Kidney epithelial cell (primary cell): Measurements from ENCODE around the gene BLOC1S1. TPM values are rescaled to one million over a fixed set of nuclear protein-coding genes. Genes with fewer than 3 reads are reported as not detected.

Experiments
- DNase-seq: peaks from one replicate; pipeline ENCODE4 v3.0.0-alpha.2; 2010; ENCODE audit warnings: low read depth
- H3K27me3 ChIP-seq: 2 replicates; pipeline ENCODE4 v1.6.0; 2011; ENCODE audit warnings: low read length; ENCODE audit not compliant: control insufficient read depth, insufficient read depth
- H3K36me3 ChIP-seq: 2 replicates; pipeline ENCODE4 v1.5.1; 2011; ENCODE audit warnings: low read length; ENCODE audit not compliant: control insufficient read depth, insufficient read depth
- H3K4me3 ChIP-seq: 2 replicates; pipeline ENCODE4 v1.5.1; 2011; ENCODE audit warnings: low read depth, mild to moderate bottlenecking, control low read depth, low read length
- total RNA-seq: library from RNA; depleted of rRNA; stranded (reverse); fragments of >200 nt; gene quantifications from 2 replicates; pipeline ENCODE4 v1.2.3, GENCODE V29; 2015
- TF ChIP-seq, protein P1 (sequence below): IDR thresholded peaks from 2 replicates; pipeline ENCODE4 v1.5.1; 2011; ENCODE audit warnings: mild to moderate bottlenecking, moderate library complexity, low read length, control low read depth, inconsistent platforms; ENCODE audit not compliant: insufficient read depth, poor library complexity, severe bottlenecking

The BLOC1S1 gene
- total RNA-seq, 1 donor from 2014 or later, result 109 TPM

DNA sequence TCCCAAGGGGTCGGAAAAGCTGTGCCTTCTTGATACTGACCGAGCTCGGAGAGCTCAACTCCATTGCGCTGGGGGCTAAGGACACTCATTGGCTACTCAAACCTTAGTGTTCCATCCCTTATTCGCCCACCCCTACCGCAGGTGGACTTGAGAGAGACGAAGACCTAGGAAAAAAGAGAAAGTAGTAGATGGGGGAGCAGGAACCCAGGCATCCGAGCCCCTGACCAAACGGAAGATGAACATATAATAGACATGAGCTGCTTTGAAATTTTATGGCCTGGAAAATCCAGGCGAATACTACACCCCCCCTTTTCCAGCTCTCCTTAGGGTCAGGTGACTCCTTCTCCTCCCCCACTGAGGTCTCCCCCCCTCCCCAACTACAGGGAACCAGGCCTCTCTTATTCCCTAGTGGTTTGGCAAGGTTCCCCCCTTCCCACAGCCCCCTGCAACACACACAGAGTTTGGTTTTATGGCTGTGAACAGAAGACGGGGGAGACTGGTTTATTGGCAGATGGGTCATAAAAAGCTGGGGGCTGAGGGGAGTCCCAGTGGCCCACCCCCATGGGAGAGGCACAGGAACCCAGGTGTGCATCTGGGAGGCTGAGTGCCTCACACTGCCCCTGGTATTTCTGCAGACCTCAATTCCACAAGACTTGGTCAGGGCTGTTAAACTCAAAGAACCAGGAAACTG is 28.6 kb downstream of the BLOC1S1 start:
- peak overlapping the region; percentile 84 for H3K4me3 ChIP-seq
- no peaks in the 10 kb centered on the region for H3K27me3 ChIP-seq
- TF ChIP-seq, protein P1, sequence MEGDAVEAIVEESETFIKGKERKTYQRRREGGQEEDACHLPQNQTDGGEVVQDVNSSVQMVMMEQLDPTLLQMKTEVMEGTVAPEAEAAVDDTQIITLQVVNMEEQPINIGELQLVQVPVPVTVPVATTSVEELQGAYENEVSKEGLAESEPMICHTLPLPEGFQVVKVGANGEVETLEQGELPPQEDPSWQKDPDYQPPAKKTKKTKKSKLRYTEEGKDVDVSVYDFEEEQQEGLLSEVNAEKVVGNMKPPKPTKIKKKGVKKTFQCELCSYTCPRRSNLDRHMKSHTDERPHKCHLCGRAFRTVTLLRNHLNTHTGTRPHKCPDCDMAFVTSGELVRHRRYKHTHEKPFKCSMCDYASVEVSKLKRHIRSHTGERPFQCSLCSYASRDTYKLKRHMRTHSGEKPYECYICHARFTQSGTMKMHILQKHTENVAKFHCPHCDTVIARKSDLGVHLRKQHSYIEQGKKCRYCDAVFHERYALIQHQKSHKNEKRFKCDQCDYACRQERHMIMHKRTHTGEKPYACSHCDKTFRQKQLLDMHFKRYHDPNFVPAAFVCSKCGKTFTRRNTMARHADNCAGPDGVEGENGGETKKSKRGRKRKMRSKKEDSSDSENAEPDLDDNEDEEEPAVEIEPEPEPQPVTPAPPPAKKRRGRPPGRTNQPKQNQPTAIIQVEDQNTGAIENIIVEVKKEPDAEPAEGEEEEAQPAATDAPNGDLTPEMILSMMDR, result no peak
- DNase-seq, result no peak
- H3K36me3 ChIP-seq, result no peaks in the 10 kb centered on the region

- TF ChIP-seq, protein P1, result no peak
- Histone ChIP-seq H3K27me3 (no peaks in the 10 kb centered on the region), H3K36me3 (no peaks in the 10 kb centered on the region), H3K4me3 (peak overlapping the region; percentile 26)
- DNase-seq, result no peak
Measured at GRCh38 chr12:55745361-55746173, 29.7 kb downstream of the BLOC1S1 start.

DNA sequence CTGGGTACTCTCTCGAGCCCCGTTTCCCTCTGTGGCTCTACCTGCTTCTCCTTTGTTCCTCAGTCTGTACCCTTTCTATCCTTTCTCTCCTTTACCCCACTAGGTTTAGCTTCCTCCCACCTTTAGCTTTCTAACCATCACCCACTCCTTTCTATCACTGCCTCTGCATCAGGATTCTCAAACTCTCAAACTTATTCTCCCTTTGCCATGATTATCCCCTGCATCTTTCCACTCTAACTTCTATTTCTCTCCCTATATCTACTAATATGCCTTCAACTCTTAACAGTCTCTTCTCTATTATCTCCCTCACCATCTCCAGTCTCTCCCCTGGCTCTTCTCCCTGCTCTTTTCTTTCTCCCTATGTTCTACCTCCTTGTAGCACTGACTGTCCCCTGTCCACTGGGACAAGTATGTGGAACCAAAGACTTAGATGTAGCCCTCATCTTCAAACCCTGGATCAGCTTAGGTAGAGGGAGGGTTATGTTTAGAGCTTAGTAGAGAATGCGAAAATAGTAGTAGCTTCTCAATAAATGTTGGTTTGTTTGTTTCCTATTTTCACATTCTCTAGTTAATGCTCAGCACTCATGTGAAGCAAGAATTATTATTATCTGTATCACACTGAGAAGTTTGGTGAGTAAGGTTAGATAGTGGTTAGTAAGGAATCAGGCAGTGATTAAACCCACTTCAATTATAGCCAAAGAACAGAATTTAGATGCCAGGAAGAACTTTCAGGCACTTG is 30.5 kb downstream of the BLOC1S1 start:
- DNase-seq, result no peak
- TF ChIP-seq, protein P1, result no peak
- Histone ChIP-seq H3K36me3 (peaks cover under 1% of the 10 kb centered on the region), H3K27me3 (no peaks in the 10 kb centered on the region), H3K4me3 (no peak overlapping the region)

DNA sequence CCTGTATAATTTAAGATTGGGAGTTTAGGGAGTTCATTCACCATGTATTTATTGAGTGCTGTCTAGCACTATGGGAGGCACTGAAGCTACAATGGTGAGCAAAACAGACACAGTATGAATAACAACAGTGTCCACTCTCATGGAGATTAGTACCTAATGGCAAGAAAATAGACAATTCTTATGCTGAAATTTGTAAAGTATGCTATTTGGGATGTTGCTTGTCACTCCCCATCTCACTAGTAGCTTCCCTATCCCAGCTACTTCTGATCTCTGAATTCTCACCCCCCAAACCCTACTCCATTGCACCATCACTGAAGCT is 31.0 kb downstream of the BLOC1S1 start:
- TF ChIP-seq, protein P1, result no peak
- no peak overlapping the region for H3K4me3 ChIP-seq
- H3K27me3 ChIP-seq, result no peaks in the 10 kb centered on the region
- peaks cover 1% of the 10 kb centered on the region for H3K36me3 ChIP-seq
- DNase-seq, result no peak

GRCh38 chr12:55748230-55748993 is 32.6 kb downstream of the BLOC1S1 start:
- no peak for DNase-seq
- Histone ChIP-seq H3K4me3 (no peak overlapping the region), H3K36me3 (peaks cover 3% of the 10 kb centered on the region), H3K27me3 (no peaks in the 10 kb centered on the region)
- TF ChIP-seq, protein P1, result no peak
